GM12878 (cell line): ENCODE measurements around the gene VTI1A. TPM values are rescaled to one million over a fixed set of nuclear protein-coding genes. Genes with fewer than 3 reads are reported as not detected.

Experiments
- ATAC-seq: fragments of 200-7000 bp; cut with Tn5 transposase; 3 replicates; pipeline ENCODE4 v1.9.1; 2020; ENCODE audit warnings: mild to moderate bottlenecking, moderate library complexity
- BruUV-seq: library from RNA; stranded (reverse); fragments of 400-500 nt; replicated peaks from 2 replicates; lab custom pipeline; 2021; lab: Mats Ljungman, UMichigan
- CTCF ChIA-PET: fragments of 300-600 bp; sonication (Branson Sonifier 250); formaldehyde crosslinking; extraction: SDS; loops from one replicate; lab custom pipeline; 2021; ENCODE audit warnings: inconsistent platforms; lab: Yijun Ruan, JAX
- POLR2A ChIA-PET: fragments of 350-600 bp; formaldehyde crosslinking; extraction: SDS; loops from one replicate; lab custom pipeline; 2021; ENCODE audit warnings: inconsistent platforms; lab: Charles Lee
- RAD21 ChIA-PET: fragments of 300-600 bp; sonication (Branson Sonifier 250); formaldehyde crosslinking; loops from one replicate; lab custom pipeline; 2023; ENCODE audit warnings: antibody characterized with exemption; ENCODE audit not compliant: unreplicated experiment; lab: Charles Lee
- SMC1A ChIA-PET: fragments of 300-600 bp; sonication (Branson Sonifier 250); formaldehyde crosslinking; loops from one replicate; lab custom pipeline; 2023; ENCODE audit not compliant: unreplicated experiment, uncharacterized antibody; lab: Charles Lee
- DNase-seq: peaks from one replicate; pipeline ENCODE4 v3.0.0-alpha.2; 2011; ENCODE audit warnings: low read depth, low spot score
- FAIRE-seq: peaks from 3 replicates; lab custom pipeline; 2011; peaks lifted over from hg19 to GRCh38; lab: Jason Lieb, UNC
- H2AFZ ChIP-seq: 2 replicates; pipeline ENCODE4 v1.6.0; 2011; ENCODE audit warnings: low read depth, low read length, control low read depth; ENCODE audit not compliant: control insufficient read depth
- H3K27ac ChIP-seq: 2 replicates; pipeline ENCODE4 v1.5.1; 2011; ENCODE audit warnings: control low read depth; ENCODE audit not compliant: control insufficient read depth, insufficient read depth
- H3K27me3 ChIP-seq, 2 experiments: replicated peaks in 1 of 2; 2 replicates each; pipeline versions ENCODE4 v1.6.0 to v1.6.1; 2011; ENCODE audit warnings: low read length in 1 of 2; ENCODE audit not compliant: control insufficient read depth in 2 of 2, insufficient read depth in 2 of 2
- H3K36me3 ChIP-seq, 2 experiments: 2 replicates each; pipeline ENCODE4 v1.5.1; 2011; ENCODE audit warnings: low read length in 1 of 2; ENCODE audit not compliant: control insufficient read depth in 2 of 2, insufficient read depth in 2 of 2
- H3K4me1 ChIP-seq: 2 replicates; pipeline ENCODE4 v1.6.1; 2011; ENCODE audit warnings: mild to moderate bottlenecking, low read length, moderate library complexity, mixed read lengths; ENCODE audit not compliant: control insufficient read depth, insufficient read depth
- H3K4me2 ChIP-seq: 2 replicates; pipeline ENCODE4 v1.6.0; 2011; ENCODE audit warnings: control low read depth; ENCODE audit not compliant: control insufficient read depth, insufficient read depth
- H3K4me3 ChIP-seq: fragments of 200-600 bp; sonication (generic); 2 replicates; pipeline ENCODE4 v1.5.1; 2016
- H3K79me2 ChIP-seq: 2 replicates; pipeline ENCODE4 v1.6.0; 2011; ENCODE audit warnings: low read length; ENCODE audit not compliant: control insufficient read depth, insufficient read depth
- H3K9ac ChIP-seq: 2 replicates; pipeline ENCODE4 v1.8.0; 2011; ENCODE audit warnings: low read length, control low read depth, mixed read lengths; ENCODE audit not compliant: control insufficient read depth, insufficient read depth
- H3K9me3 ChIP-seq: replicated peaks from 3 replicates; pipeline ENCODE4 v1.5.1; 2011; ENCODE audit warnings: mild to moderate bottlenecking, low read length; ENCODE audit not compliant: control insufficient read depth, insufficient read depth
- H4K20me1 ChIP-seq: 2 replicates; pipeline ENCODE4 v1.6.0; 2011; ENCODE audit not compliant: control insufficient read depth, insufficient read depth
- BACH1 ChIP-seq: fragments of 450-650 bp; IDR thresholded peaks from 2 replicates; pipeline ENCODE4 v1.6.1; 2017; ENCODE audit warnings: mild to moderate bottlenecking, borderline replicate concordance
- CUX1 ChIP-seq: IDR thresholded peaks from 2 replicates; pipeline ENCODE4 v1.6.1; 2012; ENCODE audit warnings: improper control_type of control experiment, low read depth, low read length; ENCODE audit not compliant: insufficient replicate concordance
- ETV6 ChIP-seq, 2 experiments: fragments of 450-650 bp in 1 of 2; IDR thresholded peaks in 1 of 2; conservative IDR thresholded peaks in 1 of 2; 2 replicates each; pipeline ENCODE4 v1.6.1; 2014; ENCODE audit warnings: antibody characterized with exemption in 1 of 2, borderline replicate concordance in 1 of 2, low read depth in 1 of 2, mild to moderate bottlenecking in 1 of 2, moderate library complexity in 1 of 2
- EZH2 ChIP-seq: IDR thresholded peaks from 2 replicates; pipeline ENCODE4 v1.6.1; 2012; ENCODE audit warnings: low read depth, mild to moderate bottlenecking, control low read depth, inconsistent platforms, low read length, borderline replicate concordance; ENCODE audit not compliant: control insufficient read depth
- HDGF ChIP-seq: fragments of 450-650 bp; IDR thresholded peaks from 2 replicates; pipeline ENCODE4 v1.6.1; 2016; ENCODE audit warnings: antibody characterized with exemption
- IRF4 ChIP-seq: IDR thresholded peaks from 2 replicates; pipeline ENCODE4 v1.6.1; 2011; ENCODE audit warnings: low read depth, low read length
- MEF2A ChIP-seq: IDR thresholded peaks from 2 replicates; pipeline ENCODE4 v1.6.1; 2011; ENCODE audit warnings: low read depth, mild to moderate bottlenecking, low read length, moderate library complexity; ENCODE audit not compliant: insufficient read depth
- PKNOX1 ChIP-seq: fragments of 450-650 bp; IDR thresholded peaks from 2 replicates; pipeline ENCODE4 v1.6.1; 2016; ENCODE audit warnings: mild to moderate bottlenecking
- SREBF2 ChIP-seq: IDR thresholded peaks from 2 replicates; pipeline ENCODE4 v1.6.1; 2012; ENCODE audit warnings: mild to moderate bottlenecking, low read length
- WGBS: methylation state at CpG from one replicate; pipeline ENCODE4 v1.1.6; 2016; ENCODE audit warnings: low lambda C conversion rate; ENCODE audit not compliant: insufficient replicate concordance, insufficient coverage; ENCODE audit errors: missing lambda C conversion rate; 5-methylcytosine and 5-hydroxymethylcytosine counted together
- in situ Hi-C: fragments of 300-500 bp; cut with MboI; formaldehyde crosslinking; loops from 9 replicates; pipeline ENCODE4 v1.14.3; 2018; ENCODE audit warnings: mixed read lengths
- intact Hi-C: fragments of 100-400 bp; cut with micrococcal nuclease; formaldehyde crosslinking; loops from one replicate; pipeline ENCODE4 v1.14.2; 2022; ENCODE audit not compliant: unreplicated experiment
- polyA plus RNA-seq, 11 experiments: library from polyadenylated mRNA; depleted of rRNA in 4 of 11; unstranded in 6 of 11; stranded (reverse) in 5 of 11; fragments of >200 nt; fragmentation: Nextera tagmentation in 4 of 11; fragmentation: Illumina TruSeq in 1 of 11; extraction: Ambion mirVana in 4 of 11; extraction: Trizol in 1 of 11; gene quantifications; 1 replicate in 1 of 11; 2 replicates in 10 of 11; pipeline versions ENCODE4 v1.2.1 to v1.2.3, GENCODE V29; 2011 to 2016; ENCODE audit warnings: inconsistent platforms in 2 of 11, missing spikeins in 2 of 11, low read depth in 1 of 11
- total RNA-seq, 4 experiments: library from RNA; depleted of rRNA in 3 of 4; stranded (reverse); fragments of >200 nt in 3 of 4; fragmentation: Illumina TruSeq in 1 of 4; extraction: Trizol in 1 of 4; gene quantifications; 2 replicates each; pipeline versions ENCODE4 v1.2.1 to v1.2.3, GENCODE V29; 2013 to 2021

The VTI1A gene
- total and polyA plus RNA-seq, 10 of the 15 experiments (the other 5 are each of a cell fraction or from before 2014, with no cell fraction given), result 12.4 to 43.2 (median 27.5) TPM

- WGBS, result 100% methylated on average over 2 of the region's 2 CpGs
- in situ Hi-C loops, result no loop called here
- H3K36me3 ChIP-seq, result no peaks in the 10 kb centered on the region
- FAIRE-seq, result no peak
- ATAC-seq, result no peak
- H3K27ac ChIP-seq, result no peak overlapping the region
- no peaks in the 10 kb centered on the region for H4K20me1 ChIP-seq
- TF ChIP-seq MEF2A (no peak), BACH1 (no peak), IRF4 (no peak), CUX1 (no peak), PKNOX1 (no peak), HDGF (no peak), SREBF2 (no peak), ETV6 (conservative IDR thresholded peaks at IDR 0.05 in 1 of 2, IDR thresholded peaks at IDR 0.05 in 1 of 2; ENCODE audit: borderline replicate concordance in 1 of 2, low read depth in 1 of 2) (no peak), EZH2 (no peak)
- intact Hi-C loops, result no loop called here
- ChIA-PET CTCF (no interaction called here), SMC1A (no interaction called here), POLR2A (no interaction called here), RAD21 (no interaction called here)
- H2AFZ ChIP-seq, result no peak overlapping the region
- no peak for DNase-seq
- no peak overlapping the region for H3K4me2 ChIP-seq
- no peaks in the 10 kb centered on the region for H3K4me1 ChIP-seq
- H3K27me3 ChIP-seq, result no peaks in the 10 kb centered on the region
- no peak overlapping the region for H3K4me3 ChIP-seq
- no peak overlapping the region for H3K9ac ChIP-seq
- no peaks in the 10 kb centered on the region for H3K9me3 ChIP-seq
- BruUV-seq, result no TSS peak
- H3K79me2 ChIP-seq, result no peaks in the 10 kb centered on the region
These were observed 156.0 kb downstream of the VTI1A start for GRCh38 chr10:112603062-112603461.
